ENCODE results near the gene SATB2.

Gene SATB2

GRCh38 chr2:199414465-199414864 lies 43.3 kb downstream of the SATB2 start:
- TF ChIP-seq ZNF26 (tag by site-specific recombination; IDR thresholded peaks at IDR 0.05) (no peak), HIC1 (tag by site-specific recombination; IDR thresholded peaks at IDR 0.05) (no peak), ZNF560 (tag by site-specific recombination; IDR thresholded peaks at IDR 0.05; ENCODE audit: borderline replicate concordance) (no peak), ZBTB1 (tag by site-specific recombination; IDR thresholded peaks at IDR 0.05) (no peak), MZF1 (tag by site-specific recombination; IDR thresholded peaks at IDR 0.05; ENCODE audit: borderline replicate concordance) (no peak), ZIC2 (tag by site-specific recombination; IDR thresholded peaks at IDR 0.05) (no peak), ZNF596 (tag by site-specific recombination; IDR thresholded peaks at IDR 0.05) (no peak)
- TF ChIP-seq, protein P1, sequence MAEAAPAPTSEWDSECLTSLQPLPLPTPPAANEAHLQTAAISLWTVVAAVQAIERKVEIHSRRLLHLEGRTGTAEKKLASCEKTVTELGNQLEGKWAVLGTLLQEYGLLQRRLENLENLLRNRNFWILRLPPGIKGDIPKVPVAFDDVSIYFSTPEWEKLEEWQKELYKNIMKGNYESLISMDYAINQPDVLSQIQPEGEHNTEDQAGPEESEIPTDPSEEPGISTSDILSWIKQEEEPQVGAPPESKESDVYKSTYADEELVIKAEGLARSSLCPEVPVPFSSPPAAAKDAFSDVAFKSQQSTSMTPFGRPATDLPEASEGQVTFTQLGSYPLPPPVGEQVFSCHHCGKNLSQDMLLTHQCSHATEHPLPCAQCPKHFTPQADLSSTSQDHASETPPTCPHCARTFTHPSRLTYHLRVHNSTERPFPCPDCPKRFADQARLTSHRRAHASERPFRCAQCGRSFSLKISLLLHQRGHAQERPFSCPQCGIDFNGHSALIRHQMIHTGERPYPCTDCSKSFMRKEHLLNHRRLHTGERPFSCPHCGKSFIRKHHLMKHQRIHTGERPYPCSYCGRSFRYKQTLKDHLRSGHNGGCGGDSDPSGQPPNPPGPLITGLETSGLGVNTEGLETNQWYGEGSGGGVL (tag by site-specific recombination; IDR thresholded peaks at IDR 0.05): no peak
- TF ChIP-seq, protein P2, sequence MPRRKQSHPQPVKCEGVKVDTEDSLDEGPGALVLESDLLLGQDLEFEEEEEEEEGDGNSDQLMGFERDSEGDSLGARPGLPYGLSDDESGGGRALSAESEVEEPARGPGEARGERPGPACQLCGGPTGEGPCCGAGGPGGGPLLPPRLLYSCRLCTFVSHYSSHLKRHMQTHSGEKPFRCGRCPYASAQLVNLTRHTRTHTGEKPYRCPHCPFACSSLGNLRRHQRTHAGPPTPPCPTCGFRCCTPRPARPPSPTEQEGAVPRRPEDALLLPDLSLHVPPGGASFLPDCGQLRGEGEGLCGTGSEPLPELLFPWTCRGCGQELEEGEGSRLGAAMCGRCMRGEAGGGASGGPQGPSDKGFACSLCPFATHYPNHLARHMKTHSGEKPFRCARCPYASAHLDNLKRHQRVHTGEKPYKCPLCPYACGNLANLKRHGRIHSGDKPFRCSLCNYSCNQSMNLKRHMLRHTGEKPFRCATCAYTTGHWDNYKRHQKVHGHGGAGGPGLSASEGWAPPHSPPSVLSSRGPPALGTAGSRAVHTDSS (tag by site-specific recombination; IDR thresholded peaks at IDR 0.05): no peak
- ChIA-PET CTCF (no interaction called here), POLR2A (no interaction called here)
- H3K4me1 ChIP-seq (ENCODE audit: control insufficient read depth, insufficient read depth, low read length): peaks cover 8% of the 10 kb centered on the region; the same call in 1 of the 2 replicates
- H3K9me3 ChIP-seq (ENCODE audit: control insufficient read depth, insufficient read depth, low read depth, low read length): no peaks in the 10 kb centered on the region
- no peak overlapping the region for H3K4me3 ChIP-seq (ENCODE audit: low read depth, low read length)
- H3K36me3 ChIP-seq (ENCODE audit: control insufficient read depth in 2 of 2, insufficient read depth in 1 of 2, low read length in 2 of 2): peaks cover 3 to 39% of the 10 kb centered on the region in 2 experiments; a peak in 2 of 3 replicates
- no peak overlapping the region for H3K27ac ChIP-seq (ENCODE audit: extremely low read depth, low read depth, low read length)

GRCh38 chr2:199414001-199414400 lies 43.7 kb downstream of the SATB2 start:
- CTCF ChIA-PET: interaction anchor here (0.8 kb wide), 2 partner anchors 19 to 57 kb away, joined by 3 read pairs; no protein-coding TSS in a partner anchor
- Histone ChIP-seq H3K36me3 (ENCODE audit: control insufficient read depth in 2 of 2, insufficient read depth in 1 of 2, low read length in 2 of 2) (peaks cover 3 to 34% of the 10 kb centered on the region in 2 experiments; a peak in 2 of 3 replicates), H3K9me3 (ENCODE audit: control insufficient read depth, insufficient read depth, low read depth, low read length) (no peaks in the 10 kb centered on the region), H3K27ac (ENCODE audit: extremely low read depth, low read depth, low read length) (no peak overlapping the region), H3K4me3 (ENCODE audit: low read depth, low read length) (no peak overlapping the region), H3K4me1 (ENCODE audit: control insufficient read depth, insufficient read depth, low read length) (peaks cover 8% of the 10 kb centered on the region; the same call in 1 of the 2 replicates)
- TF ChIP-seq MZF1 (tag by site-specific recombination; IDR thresholded peaks at IDR 0.05; ENCODE audit: borderline replicate concordance): no peak
- no peak for TF ChIP-seq TCF7L2 (IDR thresholded peaks at IDR 0.05; ENCODE audit: borderline replicate concordance, low read depth, low read length)
- TF ChIP-seq, protein P3, sequence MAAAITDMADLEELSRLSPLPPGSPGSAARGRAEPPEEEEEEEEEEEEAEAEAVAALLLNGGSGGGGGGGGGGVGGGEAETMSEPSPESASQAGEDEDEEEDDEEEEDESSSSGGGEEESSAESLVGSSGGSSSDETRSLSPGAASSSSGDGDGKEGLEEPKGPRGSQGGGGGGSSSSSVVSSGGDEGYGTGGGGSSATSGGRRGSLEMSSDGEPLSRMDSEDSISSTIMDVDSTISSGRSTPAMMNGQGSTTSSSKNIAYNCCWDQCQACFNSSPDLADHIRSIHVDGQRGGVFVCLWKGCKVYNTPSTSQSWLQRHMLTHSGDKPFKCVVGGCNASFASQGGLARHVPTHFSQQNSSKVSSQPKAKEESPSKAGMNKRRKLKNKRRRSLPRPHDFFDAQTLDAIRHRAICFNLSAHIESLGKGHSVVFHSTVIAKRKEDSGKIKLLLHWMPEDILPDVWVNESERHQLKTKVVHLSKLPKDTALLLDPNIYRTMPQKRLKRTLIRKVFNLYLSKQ (tag by site-specific recombination; IDR thresholded peaks at IDR 0.05; ENCODE audit: borderline replicate concordance): no peak
- no peak for TF ChIP-seq KLF17 (tag by site-specific recombination; IDR thresholded peaks at IDR 0.05)
- TF ChIP-seq KLF8 (tag by site-specific recombination; IDR thresholded peaks at IDR 0.05): no peak
- TF ChIP-seq PRDM1 (tag by site-specific recombination; IDR thresholded peaks at IDR 0.05): no peak
- POLR2A ChIA-PET: no interaction called here

All from HEK293 (cell line).